GM18867 (cell line): Measurements from ENCODE around the gene CCDC148.

ENCODE experiments used
- ATAC-seq: cut with Tn5 transposase; IDR thresholded peaks from one replicate; pipeline ENCODE4 v1.9.1; 2021; ENCODE audit warnings: mild to moderate bottlenecking, moderate library complexity; ENCODE audit not compliant: unreplicated experiment

The CCDC148 gene

GRCh38 chr2:158131919-158132566, 324.5 kb downstream of the CCDC148 start:
- no peak for ATAC-seq

DNA sequence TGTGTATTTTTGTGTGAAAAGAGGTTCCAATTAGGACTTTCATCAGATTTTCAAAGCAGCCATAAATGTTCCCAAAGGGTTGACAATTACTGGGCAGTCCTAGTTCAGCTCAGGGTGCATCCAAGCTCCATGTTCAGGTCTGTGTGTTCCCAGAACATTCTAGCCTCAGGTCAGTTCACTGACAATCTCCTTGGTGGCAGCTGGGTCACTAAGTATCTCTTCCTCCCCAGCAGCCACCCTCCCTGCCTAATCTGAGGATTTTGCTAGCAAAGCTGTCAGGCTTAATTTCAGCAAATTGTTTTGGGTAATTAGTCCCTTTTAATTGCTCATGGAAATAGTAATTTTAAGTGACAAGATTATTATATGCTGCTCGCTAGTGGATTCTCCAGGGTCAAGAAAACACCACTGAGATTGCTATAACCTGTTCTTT, 325.1 kb downstream of the CCDC148 start:
- no peak for ATAC-seq

- ATAC-seq, result no peak
These were observed 325.6 kb downstream of the CCDC148 start for GRCh38 chr2:158130832-158131473.

GRCh38 chr2:158129037-158129436, 327.5 kb downstream of the CCDC148 start:
- ATAC-seq, result no peak

DNA sequence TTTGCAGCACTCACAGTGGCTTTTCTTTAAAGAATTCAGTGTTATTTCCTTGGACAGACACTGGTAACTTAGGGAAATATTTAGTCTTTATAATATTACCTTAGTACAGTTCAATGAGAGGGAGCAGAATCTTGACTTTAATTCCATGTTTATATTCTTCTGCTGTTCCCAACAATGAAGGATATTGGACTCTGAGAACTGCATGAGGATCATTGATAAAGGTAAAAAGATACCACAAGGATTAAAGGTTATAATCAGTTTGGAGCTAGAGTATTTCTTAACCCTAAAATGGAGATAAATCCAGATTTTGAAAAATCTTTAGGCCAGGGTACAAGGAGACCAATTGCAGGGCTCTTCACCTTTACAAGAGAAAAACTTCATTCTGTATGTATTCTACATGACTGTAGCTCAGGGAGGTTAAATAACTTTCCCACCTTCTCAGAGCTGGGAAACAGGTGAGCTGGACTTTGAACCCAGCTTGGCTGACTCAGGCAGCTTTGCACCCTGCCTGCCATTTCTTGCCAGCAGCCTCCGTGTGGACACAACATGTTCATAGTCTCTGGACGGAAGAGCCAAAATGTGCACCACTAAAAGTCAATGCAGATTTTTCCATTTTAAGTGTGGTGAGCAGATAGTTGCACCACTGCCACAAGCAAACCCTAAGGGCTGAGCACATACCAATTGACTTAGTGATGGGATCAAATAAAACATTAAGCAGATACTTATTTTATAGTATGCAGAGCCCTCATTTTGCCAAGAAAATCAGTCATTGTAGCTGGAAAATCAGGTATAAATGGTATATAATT, 328.2 kb downstream of the CCDC148 start:
- ATAC-seq, result no peak

DNA sequence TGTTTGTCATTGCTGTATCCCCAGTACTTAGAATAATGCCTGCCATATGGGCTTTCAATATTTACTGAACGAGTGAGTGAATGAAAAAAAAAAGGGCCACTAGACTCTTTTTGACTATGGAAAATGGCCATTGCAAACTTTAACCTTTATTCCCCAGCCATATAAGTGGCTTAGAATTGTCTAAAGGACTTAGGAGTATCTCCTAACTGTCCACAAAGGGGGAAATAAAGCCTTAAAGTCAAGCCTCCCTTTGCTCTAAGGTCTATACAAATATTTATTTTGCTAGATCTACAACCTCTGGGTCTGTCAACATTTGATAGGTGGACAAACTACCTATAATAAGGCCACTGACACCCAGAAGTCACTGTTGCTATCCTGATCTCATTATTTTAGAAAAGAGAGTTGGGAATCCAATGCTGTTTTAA, 329.2 kb downstream of the CCDC148 start:
- ATAC-seq, result no peak

DNA sequence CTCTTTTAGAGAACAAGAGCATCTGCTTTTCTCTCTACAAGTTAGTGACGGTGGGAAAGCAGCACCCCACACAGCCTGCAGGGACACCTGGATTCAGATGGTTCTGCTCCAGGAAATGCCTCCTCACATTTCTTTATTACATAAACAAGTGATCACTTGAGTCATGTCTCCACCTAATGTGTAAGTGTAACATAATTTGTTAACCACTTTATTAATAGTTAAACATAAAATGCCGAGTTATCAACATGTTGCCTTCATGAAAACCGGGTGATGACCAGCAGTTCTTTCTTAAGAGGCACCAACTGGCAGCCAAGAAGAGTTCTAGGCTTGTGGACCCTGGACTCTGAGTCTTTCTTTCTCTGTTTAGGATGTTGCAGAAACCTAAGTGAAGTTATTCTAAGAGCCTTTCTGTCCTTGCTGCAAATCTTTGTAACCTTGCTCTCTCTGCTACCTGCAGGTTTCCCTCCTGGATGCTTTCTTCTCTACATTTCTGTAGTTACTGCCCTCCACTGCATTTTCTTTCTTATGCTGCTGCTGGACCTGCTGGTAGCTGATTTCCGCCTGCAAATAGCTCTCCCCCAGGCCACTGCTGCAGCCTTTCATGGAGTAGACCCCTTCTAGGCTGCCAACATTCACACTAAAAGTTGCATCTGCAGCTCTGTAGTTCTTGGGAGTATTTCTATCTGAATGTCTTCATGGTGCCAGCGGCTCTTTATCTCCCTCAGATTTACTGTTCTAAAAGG, 330.6 kb downstream of the CCDC148 start:
- ATAC-seq, result no peak

DNA sequence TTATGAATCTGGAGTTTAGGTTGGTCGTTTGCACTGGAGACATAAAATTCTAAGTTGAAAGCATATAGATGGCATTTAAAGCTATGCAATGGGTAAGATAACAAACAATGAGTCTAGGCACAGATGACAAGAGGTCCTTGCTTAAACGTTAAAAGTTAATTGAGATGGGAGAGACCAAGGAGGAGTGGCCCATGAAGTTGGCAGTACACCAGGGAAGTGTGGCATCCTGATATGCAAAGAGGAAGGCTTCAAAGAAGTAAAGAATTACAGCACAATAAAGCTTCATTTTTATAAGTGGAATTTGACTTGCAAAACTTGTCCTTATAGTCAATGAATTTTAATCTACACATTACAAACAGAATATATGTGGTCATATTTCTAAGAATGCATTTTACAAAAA, 331.7 kb downstream of the CCDC148 start:
- no peak for ATAC-seq
